OCI-LY7 (cell line): ENCODE measurements around the gene UBE2E1.
A peak's percentile ranks its signal among the peaks of the same experiment; 100 is the strongest.

Source experiments
- EZH2phosphoT487 ChIP-seq: fragments of 200-600 bp; sonication (generic); IDR thresholded peaks from 2 replicates; pipeline ENCODE4 v1.6.1; 2018; ENCODE audit warnings: low read depth, borderline replicate concordance, mild to moderate bottlenecking, mixed run types, antibody characterized with exemption, low read length, moderate library complexity, mixed read lengths
- TF ChIP-seq, protein P1 (sequence below): fragments of 200-600 bp; sonication (generic); conservative IDR thresholded peaks from 2 replicates; pipeline ENCODE4 v1.5.1; 2014; ENCODE audit warnings: mild to moderate bottlenecking, antibody characterized with exemption, low read length, moderate library complexity, mixed read lengths

DNA sequence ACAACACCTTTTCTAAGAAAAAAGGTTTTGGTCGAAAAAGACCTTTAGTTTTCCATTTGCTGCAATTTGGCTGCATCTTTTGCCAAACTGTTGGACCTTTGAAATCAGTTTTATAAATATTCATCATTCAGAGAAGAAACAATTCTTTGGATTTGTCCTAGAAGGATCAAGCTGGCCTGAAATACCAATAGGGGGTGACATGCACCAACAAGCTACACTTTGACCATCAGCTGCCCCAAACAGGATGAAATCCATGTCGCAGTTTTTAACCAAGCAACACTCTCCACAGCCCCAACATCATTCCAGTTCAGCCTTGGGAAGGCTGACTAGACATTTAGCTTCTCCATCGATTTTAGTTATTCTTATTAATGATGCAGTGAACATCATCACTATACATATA lies 121.0 kb downstream of the UBE2E1 start:
- TF ChIP-seq, protein P1, sequence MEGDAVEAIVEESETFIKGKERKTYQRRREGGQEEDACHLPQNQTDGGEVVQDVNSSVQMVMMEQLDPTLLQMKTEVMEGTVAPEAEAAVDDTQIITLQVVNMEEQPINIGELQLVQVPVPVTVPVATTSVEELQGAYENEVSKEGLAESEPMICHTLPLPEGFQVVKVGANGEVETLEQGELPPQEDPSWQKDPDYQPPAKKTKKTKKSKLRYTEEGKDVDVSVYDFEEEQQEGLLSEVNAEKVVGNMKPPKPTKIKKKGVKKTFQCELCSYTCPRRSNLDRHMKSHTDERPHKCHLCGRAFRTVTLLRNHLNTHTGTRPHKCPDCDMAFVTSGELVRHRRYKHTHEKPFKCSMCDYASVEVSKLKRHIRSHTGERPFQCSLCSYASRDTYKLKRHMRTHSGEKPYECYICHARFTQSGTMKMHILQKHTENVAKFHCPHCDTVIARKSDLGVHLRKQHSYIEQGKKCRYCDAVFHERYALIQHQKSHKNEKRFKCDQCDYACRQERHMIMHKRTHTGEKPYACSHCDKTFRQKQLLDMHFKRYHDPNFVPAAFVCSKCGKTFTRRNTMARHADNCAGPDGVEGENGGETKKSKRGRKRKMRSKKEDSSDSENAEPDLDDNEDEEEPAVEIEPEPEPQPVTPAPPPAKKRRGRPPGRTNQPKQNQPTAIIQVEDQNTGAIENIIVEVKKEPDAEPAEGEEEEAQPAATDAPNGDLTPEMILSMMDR, result peak; percentile 47
- no peak for TF ChIP-seq EZH2phosphoT487
